ENCODE measurements around the gene UVRAG.
"Not testable (repeated sequence)": the region's sequence is repeated elsewhere in the genome, so short reads cannot be mapped to it uniquely, and the experiment has no call there.

- not testable (repeated sequence) for TF ChIP-seq SUZ12 (IDR thresholded peaks at IDR 0.05; ENCODE audit: extremely low read depth, insufficient read depth, insufficient read length); ZNF274 (IDR thresholded peaks at IDR 0.05; ENCODE audit: low read depth, low read length); YY1 (IDR thresholded peaks at IDR 0.05; ENCODE audit: insufficient read depth, insufficient read length)
Observed at GRCh38 chr11:75933736-75934135, 118.7 kb downstream of the UVRAG start.
